KOPT-K1 (cell line): ENCODE results near the gene TNRC6C.

ENCODE experiments used
- H3K27ac ChIP-seq: fragments of 200-600 bp; sonication (generic); 2 replicates; pipeline ENCODE4 v1.5.1; 2016; ENCODE audit warnings: antibody characterized with exemption, mild to moderate bottlenecking, low read depth, low read length; ENCODE audit not compliant: poor library complexity, severe bottlenecking
- H3K36me3 ChIP-seq: fragments of 200-600 bp; sonication (generic); 2 replicates; pipeline ENCODE4 v1.5.1; 2017; ENCODE audit warnings: antibody characterized with exemption, mild to moderate bottlenecking, low read length, moderate library complexity; ENCODE audit not compliant: insufficient read depth
- H3K9me3 ChIP-seq: fragments of 200-600 bp; sonication (generic); 2 replicates; pipeline ENCODE4 v1.5.1; 2017; ENCODE audit warnings: antibody characterized with exemption, low read length, mild to moderate bottlenecking; ENCODE audit not compliant: insufficient read depth, poor library complexity, severe bottlenecking

TNRC6C gene

GRCh38 chr17:78117027-78117981 lies 158.8 kb downstream of the TNRC6C start:
- H3K9me3 ChIP-seq: no peaks in the 10 kb centered on the region
- no peak overlapping the region for H3K27ac ChIP-seq
- H3K36me3 ChIP-seq: peaks cover 39% of the 10 kb centered on the region; the same call in 1 of the 2 replicates

- H3K36me3 ChIP-seq: peaks cover 47% of the 10 kb centered on the region
- H3K27ac ChIP-seq: no peak overlapping the region
- no peaks in the 10 kb centered on the region for H3K9me3 ChIP-seq
Observed at GRCh38 chr17:78118801-78119241, 160.3 kb downstream of the TNRC6C start.

GRCh38 chr17:78120537-78120936 lies 162.0 kb downstream of the TNRC6C start:
- Histone ChIP-seq H3K9me3 (no peaks in the 10 kb centered on the region), H3K27ac (no peak overlapping the region), H3K36me3 (peaks cover 51% of the 10 kb centered on the region)

GRCh38 chr17:78120971-78121800 lies 162.7 kb downstream of the TNRC6C start:
- H3K36me3 ChIP-seq: peaks cover 56% of the 10 kb centered on the region
- no peaks in the 10 kb centered on the region for H3K9me3 ChIP-seq
- peak overlapping the region; percentile 56 for H3K27ac ChIP-seq

- H3K9me3 ChIP-seq: no peaks in the 10 kb centered on the region
- H3K36me3 ChIP-seq: peaks cover 54% of the 10 kb centered on the region
- H3K27ac ChIP-seq: peak overlapping the region; percentile 56
Observed at GRCh38 chr17:78121801-78122215, 163.3 kb downstream of the TNRC6C start.

- H3K36me3 ChIP-seq: peaks cover 49% of the 10 kb centered on the region
- H3K27ac ChIP-seq: peak overlapping the region; percentile 56
- H3K9me3 ChIP-seq: no peaks in the 10 kb centered on the region
Observed at GRCh38 chr17:78122216-78122930, 163.9 kb downstream of the TNRC6C start.

- H3K36me3 ChIP-seq: peaks cover 49% of the 10 kb centered on the region
- H3K27ac ChIP-seq: no peak overlapping the region
- H3K9me3 ChIP-seq: no peaks in the 10 kb centered on the region
Observed at GRCh38 chr17:78122931-78123249, 164.4 kb downstream of the TNRC6C start.

GRCh38 chr17:78123258-78123929 lies 164.9 kb downstream of the TNRC6C start:
- Histone ChIP-seq H3K36me3 (peaks cover 49% of the 10 kb centered on the region), H3K9me3 (no peaks in the 10 kb centered on the region), H3K27ac (no peak overlapping the region)

- Histone ChIP-seq H3K9me3 (no peaks in the 10 kb centered on the region), H3K36me3 (peaks cover 44% of the 10 kb centered on the region), H3K27ac (no peak overlapping the region)
Observed at GRCh38 chr17:78124081-78124835, 165.8 kb downstream of the TNRC6C start.

- Histone ChIP-seq H3K27ac (no peak overlapping the region), H3K36me3 (peaks cover 44% of the 10 kb centered on the region)
Observed at GRCh38 chr17:78124836-78125137, 166.3 kb downstream of the TNRC6C start.

GRCh38 chr17:78125138-78125913 lies 166.8 kb downstream of the TNRC6C start:
- Histone ChIP-seq H3K9me3 (no peaks in the 10 kb centered on the region), H3K36me3 (peaks cover 43% of the 10 kb centered on the region), H3K27ac (peak overlapping the region; percentile 97)

More at GRCh38 chr17:78124836-78125137, 166.3 kb downstream of the TNRC6C start:
- no peaks in the 10 kb centered on the region for H3K9me3 ChIP-seq

GRCh38 chr17:78125976-78126894 lies 167.7 kb downstream of the TNRC6C start:
- H3K36me3 ChIP-seq: peaks cover 36% of the 10 kb centered on the region
- no peaks in the 10 kb centered on the region for H3K9me3 ChIP-seq
- H3K27ac ChIP-seq: peak overlapping the region; percentile 97

- H3K9me3 ChIP-seq: no peaks in the 10 kb centered on the region
- peak overlapping the region; percentile 97 for H3K27ac ChIP-seq
- H3K36me3 ChIP-seq: peaks cover 33% of the 10 kb centered on the region
Observed at GRCh38 chr17:78126895-78127238, 168.4 kb downstream of the TNRC6C start.
